Stimulated activated CD4-positive, alpha-beta T cell treated with anti-CD3 and anti-CD28 coated beads, Interleukin-1b, Interleukin-23, amount 100 ng/mL, for 1 hour (primary cell): ENCODE results near the gene LAD1.

ENCODE experiments used
- DNase-seq, 2 donors: peaks; one replicate each; pipeline ENCODE4 v3.0.0-alpha.2; 2020; ENCODE audit warnings: low read depth in 2 of 2

The LAD1 gene

GRCh38 chr1:201347498-201348210 lies 51.5 kb downstream of the LAD1 start:
- no peak for DNase-seq

GRCh38 chr1:201346987-201347386 lies 52.1 kb downstream of the LAD1 start:
- DNase-seq = no peak

DNA sequence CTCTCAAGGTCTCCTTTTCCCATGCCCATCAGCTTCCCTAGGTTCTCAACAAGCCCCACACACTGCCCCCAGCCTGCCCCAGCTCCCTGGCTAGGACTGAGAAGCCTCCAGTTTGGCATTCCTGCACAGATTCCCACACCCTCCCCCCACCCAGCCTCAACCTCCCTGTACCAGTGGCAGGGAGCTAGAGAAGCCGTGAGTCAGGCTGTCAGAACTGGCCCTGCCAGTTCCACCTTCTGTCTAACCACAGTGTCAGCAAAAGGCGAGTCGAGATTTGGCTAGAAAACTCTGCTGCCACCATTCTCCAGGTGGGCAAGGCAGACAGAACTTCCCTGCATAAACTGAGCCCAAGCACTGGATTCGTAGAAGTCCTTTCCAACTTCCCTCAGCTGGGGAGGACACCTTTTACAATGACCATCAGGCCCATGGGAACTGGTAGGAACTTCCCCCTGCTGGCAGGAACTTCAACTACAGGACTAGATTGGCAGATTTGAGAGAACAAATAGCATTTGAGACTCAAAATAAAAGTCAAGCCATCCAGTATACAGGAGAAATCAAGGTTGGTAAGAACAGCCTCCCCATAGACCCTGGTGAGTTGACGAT lies 52.7 kb downstream of the LAD1 start:
- DNase-seq = no peak

DNA sequence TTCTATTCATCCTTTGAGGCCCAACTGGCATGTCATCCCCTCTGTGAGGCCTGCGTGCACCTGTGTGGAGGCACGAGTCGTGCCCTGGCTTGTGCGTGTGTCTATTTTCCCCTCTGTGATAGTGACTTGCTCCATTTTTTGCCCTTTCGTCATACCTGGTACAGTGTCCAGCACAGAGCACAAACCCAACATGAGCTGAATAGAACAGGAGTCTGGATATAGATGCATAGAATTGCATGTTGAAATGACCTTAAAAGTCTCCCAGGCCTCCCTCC lies 54.1 kb downstream of the LAD1 start:
- DNase-seq = no peak

DNA sequence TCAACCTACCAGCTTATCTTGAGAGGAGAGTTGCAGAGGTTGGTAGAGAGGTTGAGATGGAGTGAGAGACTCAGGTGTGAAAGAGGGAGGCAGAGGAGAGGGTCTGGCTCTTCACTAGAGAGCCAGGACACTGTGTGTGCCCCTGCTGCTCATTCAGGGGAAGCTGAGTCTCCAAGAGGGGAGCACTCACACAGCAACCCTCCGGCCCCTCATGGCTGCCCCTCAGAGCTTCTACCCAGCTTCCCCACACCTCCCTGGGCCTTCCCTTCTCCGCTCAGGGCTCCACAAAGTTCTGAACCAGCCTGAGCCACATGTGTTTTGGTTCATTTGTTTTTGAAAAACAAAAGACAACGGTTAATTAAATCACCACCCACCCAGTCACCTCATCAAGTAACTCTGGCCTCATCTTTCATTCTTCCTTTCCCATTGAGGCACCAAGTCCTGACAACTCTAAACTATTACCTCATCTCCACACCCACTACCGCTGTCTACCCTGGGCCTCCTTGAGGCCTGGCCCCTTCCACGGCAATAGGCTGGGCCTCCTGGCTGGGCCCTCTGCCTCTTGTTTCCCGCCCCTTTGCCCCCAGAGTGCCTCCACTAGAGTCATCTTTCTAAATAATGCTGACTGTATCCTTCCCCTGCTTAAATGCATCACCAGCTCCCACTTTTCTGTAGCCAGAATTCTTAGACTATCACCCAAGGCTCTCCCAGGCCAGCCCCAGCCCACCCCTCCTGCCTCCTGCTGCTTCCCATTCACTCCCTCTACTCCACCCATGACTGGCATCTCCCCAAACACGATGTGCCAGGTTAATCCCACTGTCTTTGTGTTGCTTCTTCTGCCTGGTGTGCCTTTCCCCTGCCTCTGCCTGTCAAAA lies 54.7 kb downstream of the LAD1 start:
- DNase-seq = no peak

DNA sequence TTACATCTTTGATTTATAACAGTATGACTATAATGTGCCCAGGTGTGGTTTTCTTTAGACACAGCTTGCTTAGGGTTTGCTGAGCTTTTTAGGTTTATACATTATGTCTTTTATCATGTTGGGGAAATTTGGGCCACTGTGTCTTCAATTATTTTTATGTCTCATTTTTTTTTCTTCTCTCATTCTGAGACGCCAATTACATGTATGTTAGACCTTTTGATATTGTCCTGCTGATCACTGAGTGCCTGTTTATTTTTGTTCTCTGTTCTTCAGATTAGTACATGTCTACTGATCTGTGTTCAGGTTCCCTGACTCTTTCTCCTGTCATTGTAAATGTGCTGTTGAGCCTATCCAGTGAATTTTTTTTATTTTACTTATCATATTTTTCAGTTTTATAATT lies 57.7 kb downstream of the LAD1 start:
- no peak for DNase-seq

DNA sequence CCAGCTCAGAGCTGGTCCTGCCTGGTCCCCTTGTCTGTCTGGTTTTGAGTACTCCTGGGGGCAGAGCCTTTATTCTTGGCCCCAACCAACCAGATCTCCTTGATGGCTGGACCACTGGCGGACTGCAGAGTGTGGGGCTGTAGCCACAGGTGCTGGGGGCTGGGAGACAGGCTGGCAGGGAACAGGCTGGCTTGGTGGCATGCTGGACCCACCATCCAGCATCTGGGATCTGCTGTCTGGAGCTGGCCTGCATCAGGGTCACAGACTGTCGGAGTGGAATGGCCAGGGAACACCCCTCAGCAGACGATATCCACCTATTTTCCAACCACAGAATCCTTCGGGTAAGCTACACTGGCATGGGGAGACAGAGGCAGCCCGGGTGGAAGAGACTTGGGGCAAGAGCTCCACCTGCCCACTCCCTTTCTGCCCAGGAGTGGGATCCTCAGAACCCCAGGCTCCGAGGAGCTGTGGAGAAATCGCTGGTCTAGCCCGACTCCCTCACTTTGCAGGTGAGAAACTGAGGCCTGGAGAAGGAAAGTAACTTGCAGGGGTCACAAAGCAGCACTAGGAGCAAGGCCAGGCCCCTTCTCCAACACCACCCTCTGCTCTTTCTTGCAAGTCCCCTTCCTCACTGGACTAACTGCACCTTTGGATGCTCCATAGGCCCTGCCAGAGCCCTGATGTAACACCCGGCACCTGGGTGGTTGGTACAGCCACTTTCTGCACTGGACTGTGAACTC lies 62.2 kb downstream of the LAD1 start:
- no peak for DNase-seq

GRCh38 chr1:201335901-201336300 lies 63.2 kb downstream of the LAD1 start:
- DNase-seq = no peak

GRCh38 chr1:201335174-201335870 lies 63.8 kb downstream of the LAD1 start:
- DNase-seq = no peak

GRCh38 chr1:201334325-201335173 lies 64.6 kb downstream of the LAD1 start:
- DNase-seq = no peak

DNA sequence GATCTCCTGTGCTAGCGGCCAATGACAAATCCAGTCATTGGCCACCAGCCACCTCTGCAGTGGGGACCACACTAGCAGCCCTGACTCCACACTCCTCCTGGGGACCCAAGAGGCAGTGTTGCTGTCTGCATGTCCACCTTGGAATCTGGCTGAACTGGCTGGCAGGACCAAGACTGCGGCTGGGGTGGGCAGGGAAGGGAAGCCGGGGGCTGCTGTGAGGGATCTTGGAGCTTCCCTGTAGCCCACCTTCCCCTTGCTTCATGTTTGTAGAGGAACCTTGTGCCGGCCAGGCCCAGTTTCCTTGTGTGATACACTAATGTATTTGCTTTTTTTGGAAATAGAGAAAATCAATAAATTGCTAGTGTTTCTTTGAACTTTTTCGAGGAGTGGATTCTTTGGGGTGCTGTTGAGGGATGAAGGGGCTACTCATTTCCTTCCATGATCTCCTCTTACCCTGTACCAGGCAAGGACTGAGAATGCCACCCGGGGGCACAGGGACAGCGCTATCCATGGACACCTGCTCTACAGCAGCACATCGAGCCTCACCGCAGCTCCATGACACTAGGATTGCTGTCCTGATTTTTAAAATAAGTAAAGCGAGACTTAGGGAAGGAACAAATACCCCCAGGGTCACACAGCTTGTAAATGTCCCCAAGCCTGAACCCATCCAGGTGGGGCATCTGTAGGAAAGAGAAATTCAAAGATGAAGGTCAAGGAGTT lies 66.3 kb downstream of the LAD1 start:
- no peak for DNase-seq

DNA sequence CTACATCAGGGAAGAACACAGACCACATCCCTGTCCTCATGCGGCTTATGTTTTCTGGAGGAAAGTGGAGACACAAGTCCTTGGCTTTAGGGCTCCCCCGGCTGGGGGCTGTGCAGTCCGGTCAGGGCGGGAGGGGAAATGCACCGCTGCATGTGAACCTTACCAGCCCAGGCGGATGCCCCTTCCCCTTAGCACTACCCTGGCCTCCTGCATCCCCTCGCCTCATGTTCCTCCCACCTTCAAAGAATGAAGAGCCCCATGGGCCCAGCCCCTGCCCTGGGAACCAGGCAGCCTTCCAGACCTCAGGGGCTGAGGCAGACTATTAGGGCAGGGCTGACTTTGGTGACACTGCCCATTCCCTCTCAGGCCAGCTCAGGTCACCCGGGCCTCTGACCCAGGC lies 67.1 kb downstream of the LAD1 start:
- no peak for DNase-seq

DNA sequence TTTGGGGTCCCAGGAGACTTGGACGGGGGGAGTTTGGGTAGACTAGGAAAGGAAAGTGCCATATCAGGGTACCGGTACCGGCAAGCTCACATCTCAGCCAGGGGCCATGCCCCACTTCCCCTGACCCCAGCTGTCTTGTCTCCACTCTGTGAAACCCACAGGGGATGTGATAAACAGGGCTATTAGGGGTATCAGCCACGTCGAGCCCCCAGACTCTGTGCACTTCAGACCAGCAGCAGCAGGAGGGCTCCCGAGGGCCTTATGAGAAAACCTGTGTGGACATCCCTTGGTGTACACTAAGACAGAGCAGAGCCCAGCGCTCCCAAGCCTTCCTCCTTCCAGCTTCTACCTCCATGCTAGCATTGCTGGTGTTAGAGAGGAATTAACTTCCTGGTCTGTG lies 68.0 kb downstream of the LAD1 start:
- no peak for DNase-seq
